Measurements from ENCODE around the gene RBM17.
A peak's percentile ranks its signal among the peaks of the same experiment; 100 is the strongest.

RBM17 gene

DNA sequence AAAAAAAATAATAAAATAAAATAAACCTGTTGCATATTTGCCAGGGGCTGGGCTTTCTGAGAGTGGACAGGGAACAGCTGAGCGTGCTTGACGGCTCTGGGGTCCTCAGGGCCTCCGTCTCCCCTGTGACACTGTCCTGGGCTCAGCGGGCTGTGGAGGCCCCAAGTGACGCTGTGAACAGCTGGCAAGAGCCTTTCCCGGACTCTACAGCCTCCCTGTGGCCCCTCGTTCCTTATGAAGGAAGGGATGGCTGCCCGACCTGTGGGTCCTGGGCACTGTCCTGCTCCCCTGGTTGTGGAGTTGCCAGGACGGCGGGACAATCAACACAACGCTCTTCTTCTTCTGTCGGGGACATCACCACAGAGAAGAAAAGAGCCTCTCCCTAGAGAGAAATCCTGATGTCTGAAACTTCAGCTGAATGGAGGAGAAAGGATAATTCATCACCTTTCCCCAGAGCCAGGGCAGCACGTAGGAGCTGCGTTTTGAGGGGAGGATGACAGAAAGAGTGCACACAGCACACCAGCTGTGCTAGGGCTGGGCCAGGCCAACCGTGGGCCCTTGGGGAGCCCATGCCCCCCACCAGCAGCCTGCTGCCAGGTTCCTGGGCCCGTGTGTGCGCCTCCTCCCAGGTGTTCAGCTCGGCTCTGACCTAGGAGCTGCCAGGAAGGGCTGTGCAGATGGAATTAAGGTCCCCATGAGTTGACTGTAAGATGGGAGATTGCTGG lies 45.4 kb downstream of the RBM17 start:
- Histone ChIP-seq H3K9me3 (ENCODE audit: control insufficient read depth in 5 of 5, low read length in 5 of 5) (no peaks in the 10 kb centered on the region), H3K27ac (ENCODE audit: low read depth, low read length) (no peak overlapping the region), H3K9ac (ENCODE audit: low read length in 5 of 5) (no peak overlapping the region), H3K4me1 (ENCODE audit: control insufficient read depth in 5 of 5, insufficient read depth in 5 of 5, low read length in 5 of 5) (peaks cover 0 to 12% (median 9%) of the 10 kb centered on the region in 5 donors), H3K27me3 (ENCODE audit: control insufficient read depth in 5 of 5, insufficient read depth in 4 of 5, low read length in 5 of 5) (no peaks in the 10 kb centered on the region), H3K36me3 (ENCODE audit: control insufficient read depth in 5 of 5, insufficient read depth in 5 of 5, low read length in 5 of 5) (no peaks in the 10 kb centered on the region), H3K4me3 (ENCODE audit: low read depth in 1 of 5, low read length in 5 of 5) (no peak overlapping the region)

- H3K27me3 ChIP-seq (ENCODE audit: control insufficient read depth in 5 of 5, insufficient read depth in 4 of 5, low read length in 5 of 5) = no peaks in the 10 kb centered on the region
- no peak overlapping the region for H3K9ac ChIP-seq (ENCODE audit: low read length in 5 of 5)
- no peak overlapping the region for H3K27ac ChIP-seq (ENCODE audit: low read depth, low read length)
- no peak overlapping the region for H3K4me3 ChIP-seq (ENCODE audit: low read depth in 1 of 5, low read length in 5 of 5)
- no peaks in the 10 kb centered on the region for H3K9me3 ChIP-seq (ENCODE audit: control insufficient read depth in 5 of 5, low read length in 5 of 5)
- no peaks in the 10 kb centered on the region for H3K36me3 ChIP-seq (ENCODE audit: control insufficient read depth in 5 of 5, insufficient read depth in 5 of 5, low read length in 5 of 5)
- peaks cover 0 to 14% (median 5%) of the 10 kb centered on the region in 5 donors for H3K4me1 ChIP-seq (ENCODE audit: control insufficient read depth in 5 of 5, insufficient read depth in 5 of 5, low read length in 5 of 5)
Measured at GRCh38 chr10:6135039-6135438, 46.2 kb downstream of the RBM17 start.

DNA sequence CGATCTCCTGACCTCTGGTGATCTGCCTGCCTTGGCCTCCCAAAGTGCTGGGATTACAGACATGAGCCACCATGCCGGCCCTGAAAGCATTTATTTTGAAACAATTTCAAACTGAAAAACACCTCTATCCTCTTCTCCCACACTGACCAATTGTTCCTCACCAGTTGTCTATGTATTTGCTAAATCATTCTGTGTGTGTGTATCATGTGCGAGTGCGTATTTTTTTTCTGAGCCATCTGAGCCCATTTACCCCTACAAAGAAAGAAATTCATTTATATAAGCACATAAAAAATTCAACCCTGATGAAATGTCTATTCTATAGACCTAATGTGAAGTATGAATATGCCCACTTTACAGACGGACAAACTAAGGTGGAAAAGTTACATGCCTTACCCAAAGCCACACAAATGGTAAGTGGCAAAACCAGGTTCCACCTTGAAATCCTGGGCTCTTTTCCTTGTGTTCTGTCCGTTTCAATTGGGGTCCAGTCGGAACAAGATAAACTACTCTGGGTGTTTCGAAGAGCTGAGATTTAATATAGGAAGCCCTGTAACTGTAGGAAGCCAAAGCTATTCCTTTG lies 46.8 kb downstream of the RBM17 start:
- H3K4me3 ChIP-seq (ENCODE audit: low read depth in 1 of 5, low read length in 5 of 5) = no peak overlapping the region
- no peaks in the 10 kb centered on the region for H3K9me3 ChIP-seq (ENCODE audit: control insufficient read depth in 5 of 5, low read length in 5 of 5)
- H3K27me3 ChIP-seq (ENCODE audit: control insufficient read depth in 5 of 5, insufficient read depth in 4 of 5, low read length in 5 of 5) = no peaks in the 10 kb centered on the region

GRCh38 chr10:6136215-6137201 lies 47.7 kb downstream of the RBM17 start:
- Histone ChIP-seq H3K27ac (ENCODE audit: low read depth, low read length) (no peak overlapping the region), H3K9ac (ENCODE audit: low read length in 5 of 5) (no peak overlapping the region), H3K9me3 (ENCODE audit: control insufficient read depth in 5 of 5, low read length in 5 of 5) (no peaks in the 10 kb centered on the region), H3K27me3 (ENCODE audit: control insufficient read depth in 5 of 5, insufficient read depth in 4 of 5, low read length in 5 of 5) (no peaks in the 10 kb centered on the region), H3K4me3 (ENCODE audit: low read depth in 1 of 5, low read length in 5 of 5) (no peak overlapping the region), H3K36me3 (ENCODE audit: control insufficient read depth in 5 of 5, insufficient read depth in 5 of 5, low read length in 5 of 5) (no peaks in the 10 kb centered on the region), H3K4me1 (ENCODE audit: control insufficient read depth in 5 of 5, insufficient read depth in 5 of 5, low read length in 5 of 5) (peaks cover 4 to 27% (median 18%) of the 10 kb centered on the region in 5 donors)

More for the DNA sequence above, 46.8 kb downstream of the RBM17 start:
- peaks cover 2 to 20% (median 10%) of the 10 kb centered on the region in 5 donors for H3K4me1 ChIP-seq (ENCODE audit: control insufficient read depth in 5 of 5, insufficient read depth in 5 of 5, low read length in 5 of 5)
- no peak overlapping the region for H3K27ac ChIP-seq (ENCODE audit: low read depth, low read length)
- no peak overlapping the region for H3K9ac ChIP-seq (ENCODE audit: low read length in 5 of 5)
- H3K36me3 ChIP-seq (ENCODE audit: control insufficient read depth in 5 of 5, insufficient read depth in 5 of 5, low read length in 5 of 5) = no peaks in the 10 kb centered on the region

DNA sequence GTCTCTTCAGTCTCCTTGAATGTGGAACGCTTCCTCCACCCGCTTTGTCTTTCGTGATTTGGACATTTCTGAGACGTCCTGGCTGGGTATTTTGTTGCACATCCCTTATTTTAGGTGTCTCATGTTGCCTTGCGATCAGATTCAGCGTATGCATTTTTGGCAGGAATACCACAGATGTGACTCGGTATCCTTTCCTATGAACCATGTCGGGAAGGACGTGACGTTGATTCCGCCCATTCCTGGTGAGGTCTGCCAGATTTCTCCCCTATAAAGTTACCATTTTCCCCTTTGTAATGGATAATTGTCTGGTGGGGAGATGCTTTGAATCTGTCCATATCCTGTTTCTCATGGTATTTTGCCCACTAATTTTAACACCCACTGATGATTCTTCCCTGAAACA lies 49.6 kb downstream of the RBM17 start:
- Histone ChIP-seq H3K9me3 (ENCODE audit: control insufficient read depth in 5 of 5, low read length in 5 of 5) (no peaks in the 10 kb centered on the region), H3K27me3 (ENCODE audit: control insufficient read depth in 5 of 5, insufficient read depth in 4 of 5, low read length in 5 of 5) (no peaks in the 10 kb centered on the region), H3K36me3 (ENCODE audit: control insufficient read depth in 5 of 5, insufficient read depth in 5 of 5, low read length in 5 of 5) (no peaks in the 10 kb centered on the region), H3K27ac (ENCODE audit: low read depth, low read length) (no peak overlapping the region), H3K4me3 (ENCODE audit: low read depth in 1 of 5, low read length in 5 of 5) (no peak overlapping the region), H3K9ac (ENCODE audit: low read length in 5 of 5) (no peak overlapping the region), H3K4me1 (ENCODE audit: control insufficient read depth in 5 of 5, insufficient read depth in 5 of 5, low read length in 5 of 5) (peaks cover 6 to 46% (median 36%) of the 10 kb centered on the region in 5 donors)

DNA sequence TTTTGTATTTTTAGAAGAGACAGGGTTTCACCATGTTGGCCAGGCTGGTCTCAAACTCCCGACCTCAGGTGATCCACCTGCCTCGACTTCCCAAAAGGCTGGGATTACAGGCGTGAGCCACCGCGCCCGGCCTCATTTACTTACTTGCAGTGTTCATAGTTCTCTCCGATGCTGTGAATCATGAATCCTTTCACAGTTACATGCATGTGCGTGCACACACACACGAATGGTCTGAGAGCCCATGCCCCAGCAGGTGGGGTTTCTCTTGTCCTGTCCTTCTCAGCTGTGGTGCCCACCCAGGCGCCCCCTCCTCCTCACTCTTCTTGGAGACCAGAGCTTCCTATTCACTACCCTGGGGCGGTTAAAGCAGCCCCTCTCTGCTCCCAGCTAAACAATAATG lies 50.6 kb downstream of the RBM17 start:
- H3K4me3 ChIP-seq (ENCODE audit: low read depth in 1 of 5, low read length in 5 of 5) = no peak overlapping the region

GRCh38 chr10:6140141-6140841 lies 51.5 kb downstream of the RBM17 start:
- peak overlapping the region; percentile 89 for H3K27ac ChIP-seq (ENCODE audit: low read depth, low read length)
- H3K36me3 ChIP-seq (ENCODE audit: control insufficient read depth in 5 of 5, insufficient read depth in 5 of 5, low read length in 5 of 5) = no peaks in the 10 kb centered on the region
- H3K27me3 ChIP-seq (ENCODE audit: control insufficient read depth in 5 of 5, insufficient read depth in 4 of 5, low read length in 5 of 5) = no peaks in the 10 kb centered on the region
- no peak overlapping the region for H3K9ac ChIP-seq (ENCODE audit: low read length in 5 of 5)
- H3K4me1 ChIP-seq (ENCODE audit: control insufficient read depth in 5 of 5, insufficient read depth in 5 of 5, low read length in 5 of 5) = peaks cover 6 to 57% (median 46%) of the 10 kb centered on the region in 5 donors
- H3K9me3 ChIP-seq (ENCODE audit: control insufficient read depth in 5 of 5, low read length in 5 of 5) = no peaks in the 10 kb centered on the region
- peak overlapping the region in 4 of 5 donors; percentile 45 to 66 (median 54) for H3K4me3 ChIP-seq (ENCODE audit: low read depth in 1 of 5, low read length in 5 of 5)

More for the DNA sequence above, 50.6 kb downstream of the RBM17 start:
- Histone ChIP-seq H3K27ac (ENCODE audit: low read depth, low read length) (no peak overlapping the region), H3K9ac (ENCODE audit: low read length in 5 of 5) (no peak overlapping the region), H3K27me3 (ENCODE audit: control insufficient read depth in 5 of 5, insufficient read depth in 4 of 5, low read length in 5 of 5) (no peaks in the 10 kb centered on the region), H3K4me1 (ENCODE audit: control insufficient read depth in 5 of 5, insufficient read depth in 5 of 5, low read length in 5 of 5) (peaks cover 6 to 56% (median 46%) of the 10 kb centered on the region in 5 donors), H3K36me3 (ENCODE audit: control insufficient read depth in 5 of 5, insufficient read depth in 5 of 5, low read length in 5 of 5) (no peaks in the 10 kb centered on the region), H3K9me3 (ENCODE audit: control insufficient read depth in 5 of 5, low read length in 5 of 5) (no peaks in the 10 kb centered on the region)

DNA sequence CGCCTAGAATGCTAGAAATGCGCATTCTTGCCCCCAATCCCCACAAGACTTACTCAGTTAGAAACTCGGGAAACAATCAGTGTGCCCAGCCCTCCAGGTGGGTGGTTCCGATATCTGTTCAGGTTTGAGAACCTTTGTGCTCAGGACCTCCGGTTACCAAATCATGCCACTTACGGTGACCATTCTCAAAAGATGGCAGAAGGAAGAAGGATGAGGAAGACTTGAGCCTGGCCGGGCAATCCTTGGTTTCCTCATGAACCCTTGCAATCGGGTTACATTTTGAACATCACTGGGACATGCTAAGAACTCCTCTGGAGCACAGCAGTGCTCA lies 52.1 kb downstream of the RBM17 start:
- Histone ChIP-seq H3K9ac (ENCODE audit: low read length in 5 of 5) (peak overlapping the region in 2 of 5 donors; percentile 42 to 70), H3K27ac (ENCODE audit: low read depth, low read length) (peak overlapping the region; percentile 89), H3K27me3 (ENCODE audit: control insufficient read depth in 5 of 5, insufficient read depth in 4 of 5, low read length in 5 of 5) (no peaks in the 10 kb centered on the region)

DNA sequence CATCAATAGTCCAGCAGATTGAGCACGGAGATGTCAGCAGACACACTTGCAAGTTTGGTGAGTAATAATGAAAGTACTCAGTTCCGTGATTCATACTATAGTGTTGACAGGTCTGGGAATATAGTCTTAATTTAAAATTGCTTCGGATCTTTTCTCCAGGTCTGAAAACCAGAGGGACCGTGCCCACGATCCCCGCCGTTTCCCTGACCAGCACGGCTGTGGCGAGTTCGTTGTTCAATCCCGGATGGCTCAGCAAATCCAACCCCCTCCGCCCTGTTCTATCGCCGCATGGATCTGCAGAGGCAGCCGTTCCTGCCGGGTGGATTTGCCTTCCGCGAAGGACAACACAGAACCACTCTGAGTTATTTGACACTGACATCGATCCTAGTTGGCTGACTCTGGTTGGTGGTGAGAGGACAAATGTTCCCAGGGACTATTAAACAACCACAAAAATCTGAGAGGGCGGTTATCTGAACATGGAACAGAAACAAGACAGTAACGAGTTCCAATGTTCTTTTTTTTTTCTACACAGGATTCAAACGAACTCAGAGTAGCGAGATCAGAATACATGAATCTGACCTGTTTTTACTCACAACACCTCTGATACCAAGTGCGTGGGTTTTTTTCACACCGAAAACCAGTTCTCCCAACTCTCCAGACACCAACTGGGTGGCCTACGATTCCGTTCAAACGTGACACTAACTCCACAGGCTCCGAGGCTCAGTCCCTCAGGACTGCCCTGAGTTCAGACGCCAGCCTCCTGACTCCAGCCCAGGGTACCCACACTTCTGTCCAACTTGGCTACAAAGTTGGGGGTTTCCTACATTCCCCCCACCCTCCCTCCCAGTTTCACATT lies 52.7 kb downstream of the RBM17 start:
- peaks cover 8 to 67% (median 58%) of the 10 kb centered on the region in 5 donors for H3K4me1 ChIP-seq (ENCODE audit: control insufficient read depth in 5 of 5, insufficient read depth in 5 of 5, low read length in 5 of 5)
- H3K36me3 ChIP-seq (ENCODE audit: control insufficient read depth in 5 of 5, insufficient read depth in 5 of 5, low read length in 5 of 5) = no peaks in the 10 kb centered on the region
- H3K27ac ChIP-seq (ENCODE audit: low read depth, low read length) = peak overlapping the region; percentile 89
- H3K9ac ChIP-seq (ENCODE audit: low read length in 5 of 5) = peak overlapping the region; percentile 26 to 70 (median 51)
- H3K27me3 ChIP-seq (ENCODE audit: control insufficient read depth in 5 of 5, insufficient read depth in 4 of 5, low read length in 5 of 5) = no peaks in the 10 kb centered on the region
- no peaks in the 10 kb centered on the region for H3K9me3 ChIP-seq (ENCODE audit: control insufficient read depth in 5 of 5, low read length in 5 of 5)
- peak overlapping the region; percentile 42 to 66 (median 54) for H3K4me3 ChIP-seq (ENCODE audit: low read depth in 1 of 5, low read length in 5 of 5)

More for the DNA sequence above, 52.1 kb downstream of the RBM17 start:
- no peaks in the 10 kb centered on the region for H3K36me3 ChIP-seq (ENCODE audit: control insufficient read depth in 5 of 5, insufficient read depth in 5 of 5, low read length in 5 of 5)
- H3K9me3 ChIP-seq (ENCODE audit: control insufficient read depth in 5 of 5, low read length in 5 of 5) = no peaks in the 10 kb centered on the region
- H3K4me1 ChIP-seq (ENCODE audit: control insufficient read depth in 5 of 5, insufficient read depth in 5 of 5, low read length in 5 of 5) = peaks cover 6 to 63% (median 52%) of the 10 kb centered on the region in 5 donors
- H3K4me3 ChIP-seq (ENCODE audit: low read depth in 1 of 5, low read length in 5 of 5) = peak overlapping the region; percentile 42 to 66 (median 53)

Data from subcutaneous abdominal adipose tissue (tissue), 5 donors.